ENCODE measurements around the gene LMBRD2. TPM values are rescaled to one million over a fixed set of nuclear protein-coding genes. Genes with fewer than 3 reads are reported as not detected.

Gene LMBRD2
- total and polyA plus RNA-seq, 2 experiments from 2014 or later = 4.4 to 6.2 TPM

DNA sequence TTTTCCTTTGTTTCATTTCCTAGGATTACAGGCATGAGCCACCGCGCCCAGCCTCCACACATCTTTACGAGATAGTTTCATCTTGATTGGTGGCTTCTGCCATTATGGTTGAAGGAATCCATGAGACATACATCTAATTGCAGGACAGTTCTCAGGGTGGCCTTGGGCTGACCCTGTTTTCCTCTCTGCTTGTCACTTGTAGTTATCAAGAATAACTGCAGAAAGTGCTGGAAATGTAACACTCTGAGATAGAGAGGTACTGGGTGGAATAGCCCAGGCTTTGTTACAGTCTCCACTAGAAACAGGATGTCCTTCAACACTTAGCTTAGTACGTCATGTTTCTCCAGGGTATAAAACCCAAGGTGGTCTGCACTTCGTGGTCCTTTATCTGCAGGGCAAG is 95.7 kb downstream of the LMBRD2 start:
- no peaks in the 10 kb centered on the region for H3K9me3 Mint-ChIP-seq
- no peaks in the 10 kb centered on the region; the same call in 2 of the 3 replicates for H3K36me3 Mint-ChIP-seq (ENCODE audit: low read depth)
- Histone ChIP-seq H3K4me1 (ENCODE audit: insufficient read depth) (no peaks in the 10 kb centered on the region), H3K4me3 (no peak overlapping the region), H3K9me2 (ENCODE audit: insufficient read depth) (no peaks in the 10 kb centered on the region), H3F3A (replicated peaks; ENCODE audit: low read depth) (no peaks in the 10 kb centered on the region), H3K79me2 (replicated peaks; ENCODE audit: insufficient read depth) (no peaks in the 10 kb centered on the region), H3K4me2 (no peak overlapping the region), H3K27ac (ENCODE audit: low read depth) (no peak overlapping the region), H3K27me3 (ENCODE audit: insufficient read depth) (no peaks in the 10 kb centered on the region), H3K36me3 (ENCODE audit: insufficient read depth) (no peaks in the 10 kb centered on the region), H4K20me1 (replicated peaks; ENCODE audit: insufficient read depth) (no peaks in the 10 kb centered on the region; the same call in 1 of the 2 replicates), H2AFZ (no peak overlapping the region)
- no peak overlapping the region for H3K4me3 Mint-ChIP-seq
- TF ChIP-seq STAT1 (IDR thresholded peaks at IDR 0.05; ENCODE audit: unreplicated experiment) (no peak), ZNF331 (CRISPR knock-in tag; IDR thresholded peaks at IDR 0.05; ENCODE audit: low read depth) (no peak), EZH2 (IDR thresholded peaks at IDR 0.05; ENCODE audit: low read depth, unreplicated experiment) (no peak), EZH2phosphoT487 (IDR thresholded peaks at IDR 0.05; ENCODE audit: unreplicated experiment) (no peak), JUNB (IDR thresholded peaks at IDR 0.05; ENCODE audit: unreplicated experiment) (no peak)
- TF ChIP-seq, protein P1, sequence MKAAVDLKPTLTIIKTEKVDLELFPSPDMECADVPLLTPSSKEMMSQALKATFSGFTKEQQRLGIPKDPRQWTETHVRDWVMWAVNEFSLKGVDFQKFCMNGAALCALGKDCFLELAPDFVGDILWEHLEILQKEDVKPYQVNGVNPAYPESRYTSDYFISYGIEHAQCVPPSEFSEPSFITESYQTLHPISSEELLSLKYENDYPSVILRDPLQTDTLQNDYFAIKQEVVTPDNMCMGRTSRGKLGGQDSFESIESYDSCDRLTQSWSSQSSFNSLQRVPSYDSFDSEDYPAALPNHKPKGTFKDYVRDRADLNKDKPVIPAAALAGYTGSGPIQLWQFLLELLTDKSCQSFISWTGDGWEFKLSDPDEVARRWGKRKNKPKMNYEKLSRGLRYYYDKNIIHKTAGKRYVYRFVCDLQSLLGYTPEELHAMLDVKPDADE (IDR thresholded peaks at IDR 0.05) = no peak
- H3K27me3 Mint-ChIP-seq (ENCODE audit: insufficient read depth, low read depth, poor library complexity) = no peaks in the 10 kb centered on the region
- DNase-seq (ENCODE audit: low spot score) (no peak), ATAC-seq (no peak)
- no peak overlapping the region for H3K27ac Mint-ChIP-seq
- no peaks in the 10 kb centered on the region for H3K4me1 Mint-ChIP-seq

DNA sequence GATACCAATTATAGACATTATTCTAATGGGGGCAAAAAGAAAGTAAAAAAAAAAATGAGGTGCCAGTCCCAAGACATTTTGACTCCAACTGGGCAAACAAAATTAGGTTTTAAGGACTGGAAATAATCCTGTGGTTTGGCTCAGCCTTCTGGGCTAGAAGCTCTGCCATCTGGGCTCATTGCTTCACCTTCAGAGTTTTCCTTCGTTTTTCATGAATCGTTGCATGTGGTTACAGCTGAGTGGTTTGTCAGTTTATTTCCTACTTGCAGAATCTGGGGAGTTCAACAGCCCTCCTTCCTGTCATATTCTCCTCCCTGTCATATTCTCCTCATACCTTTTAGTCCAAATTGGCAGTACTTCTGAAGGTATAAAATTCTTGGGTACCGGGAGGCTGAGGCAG is 97.0 kb downstream of the LMBRD2 start:
- Mint-ChIP-seq H3K36me3 (ENCODE audit: low read depth) (0 out of 3 replicates have a peak, but pooled peaks cover under 1% of the 10 kb centered on the region), H3K9me3 (no peaks in the 10 kb centered on the region), H3K27me3 (ENCODE audit: insufficient read depth, low read depth, poor library complexity) (no peaks in the 10 kb centered on the region), H3K4me1 (no peaks in the 10 kb centered on the region), H3K27ac (no peak overlapping the region), H3K4me3 (no peak overlapping the region)
- no peak for ATAC-seq
- no peak overlapping the region for H3K4me2 ChIP-seq
- H3K27ac ChIP-seq (ENCODE audit: low read depth) = no peak overlapping the region
- no peaks in the 10 kb centered on the region for H3F3A ChIP-seq (replicated peaks; ENCODE audit: low read depth)
- no peak overlapping the region for H2AFZ ChIP-seq
- no peak for DNase-seq (ENCODE audit: low spot score)
- H4K20me1 ChIP-seq (replicated peaks; ENCODE audit: insufficient read depth) = peaks cover 3% of the 10 kb centered on the region; the same call in 1 of the 2 replicates
- H3K9me2 ChIP-seq (ENCODE audit: insufficient read depth) = no peaks in the 10 kb centered on the region
- H3K27me3 ChIP-seq (ENCODE audit: insufficient read depth) = no peaks in the 10 kb centered on the region
- H3K4me1 ChIP-seq (ENCODE audit: insufficient read depth) = no peaks in the 10 kb centered on the region
- H3K79me2 ChIP-seq (replicated peaks; ENCODE audit: insufficient read depth) = no peaks in the 10 kb centered on the region
- H3K4me3 ChIP-seq = no peak overlapping the region
- no peaks in the 10 kb centered on the region for H3K36me3 ChIP-seq (ENCODE audit: insufficient read depth)
- TF ChIP-seq, protein P1 (IDR thresholded peaks at IDR 0.05) = no peak
- TF ChIP-seq, protein P2, sequence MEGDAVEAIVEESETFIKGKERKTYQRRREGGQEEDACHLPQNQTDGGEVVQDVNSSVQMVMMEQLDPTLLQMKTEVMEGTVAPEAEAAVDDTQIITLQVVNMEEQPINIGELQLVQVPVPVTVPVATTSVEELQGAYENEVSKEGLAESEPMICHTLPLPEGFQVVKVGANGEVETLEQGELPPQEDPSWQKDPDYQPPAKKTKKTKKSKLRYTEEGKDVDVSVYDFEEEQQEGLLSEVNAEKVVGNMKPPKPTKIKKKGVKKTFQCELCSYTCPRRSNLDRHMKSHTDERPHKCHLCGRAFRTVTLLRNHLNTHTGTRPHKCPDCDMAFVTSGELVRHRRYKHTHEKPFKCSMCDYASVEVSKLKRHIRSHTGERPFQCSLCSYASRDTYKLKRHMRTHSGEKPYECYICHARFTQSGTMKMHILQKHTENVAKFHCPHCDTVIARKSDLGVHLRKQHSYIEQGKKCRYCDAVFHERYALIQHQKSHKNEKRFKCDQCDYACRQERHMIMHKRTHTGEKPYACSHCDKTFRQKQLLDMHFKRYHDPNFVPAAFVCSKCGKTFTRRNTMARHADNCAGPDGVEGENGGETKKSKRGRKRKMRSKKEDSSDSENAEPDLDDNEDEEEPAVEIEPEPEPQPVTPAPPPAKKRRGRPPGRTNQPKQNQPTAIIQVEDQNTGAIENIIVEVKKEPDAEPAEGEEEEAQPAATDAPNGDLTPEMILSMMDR (conservative IDR thresholded peaks at IDR 0.05; ENCODE audit: low read depth in 2 of 2) = no peak
- TF ChIP-seq, protein P3, sequence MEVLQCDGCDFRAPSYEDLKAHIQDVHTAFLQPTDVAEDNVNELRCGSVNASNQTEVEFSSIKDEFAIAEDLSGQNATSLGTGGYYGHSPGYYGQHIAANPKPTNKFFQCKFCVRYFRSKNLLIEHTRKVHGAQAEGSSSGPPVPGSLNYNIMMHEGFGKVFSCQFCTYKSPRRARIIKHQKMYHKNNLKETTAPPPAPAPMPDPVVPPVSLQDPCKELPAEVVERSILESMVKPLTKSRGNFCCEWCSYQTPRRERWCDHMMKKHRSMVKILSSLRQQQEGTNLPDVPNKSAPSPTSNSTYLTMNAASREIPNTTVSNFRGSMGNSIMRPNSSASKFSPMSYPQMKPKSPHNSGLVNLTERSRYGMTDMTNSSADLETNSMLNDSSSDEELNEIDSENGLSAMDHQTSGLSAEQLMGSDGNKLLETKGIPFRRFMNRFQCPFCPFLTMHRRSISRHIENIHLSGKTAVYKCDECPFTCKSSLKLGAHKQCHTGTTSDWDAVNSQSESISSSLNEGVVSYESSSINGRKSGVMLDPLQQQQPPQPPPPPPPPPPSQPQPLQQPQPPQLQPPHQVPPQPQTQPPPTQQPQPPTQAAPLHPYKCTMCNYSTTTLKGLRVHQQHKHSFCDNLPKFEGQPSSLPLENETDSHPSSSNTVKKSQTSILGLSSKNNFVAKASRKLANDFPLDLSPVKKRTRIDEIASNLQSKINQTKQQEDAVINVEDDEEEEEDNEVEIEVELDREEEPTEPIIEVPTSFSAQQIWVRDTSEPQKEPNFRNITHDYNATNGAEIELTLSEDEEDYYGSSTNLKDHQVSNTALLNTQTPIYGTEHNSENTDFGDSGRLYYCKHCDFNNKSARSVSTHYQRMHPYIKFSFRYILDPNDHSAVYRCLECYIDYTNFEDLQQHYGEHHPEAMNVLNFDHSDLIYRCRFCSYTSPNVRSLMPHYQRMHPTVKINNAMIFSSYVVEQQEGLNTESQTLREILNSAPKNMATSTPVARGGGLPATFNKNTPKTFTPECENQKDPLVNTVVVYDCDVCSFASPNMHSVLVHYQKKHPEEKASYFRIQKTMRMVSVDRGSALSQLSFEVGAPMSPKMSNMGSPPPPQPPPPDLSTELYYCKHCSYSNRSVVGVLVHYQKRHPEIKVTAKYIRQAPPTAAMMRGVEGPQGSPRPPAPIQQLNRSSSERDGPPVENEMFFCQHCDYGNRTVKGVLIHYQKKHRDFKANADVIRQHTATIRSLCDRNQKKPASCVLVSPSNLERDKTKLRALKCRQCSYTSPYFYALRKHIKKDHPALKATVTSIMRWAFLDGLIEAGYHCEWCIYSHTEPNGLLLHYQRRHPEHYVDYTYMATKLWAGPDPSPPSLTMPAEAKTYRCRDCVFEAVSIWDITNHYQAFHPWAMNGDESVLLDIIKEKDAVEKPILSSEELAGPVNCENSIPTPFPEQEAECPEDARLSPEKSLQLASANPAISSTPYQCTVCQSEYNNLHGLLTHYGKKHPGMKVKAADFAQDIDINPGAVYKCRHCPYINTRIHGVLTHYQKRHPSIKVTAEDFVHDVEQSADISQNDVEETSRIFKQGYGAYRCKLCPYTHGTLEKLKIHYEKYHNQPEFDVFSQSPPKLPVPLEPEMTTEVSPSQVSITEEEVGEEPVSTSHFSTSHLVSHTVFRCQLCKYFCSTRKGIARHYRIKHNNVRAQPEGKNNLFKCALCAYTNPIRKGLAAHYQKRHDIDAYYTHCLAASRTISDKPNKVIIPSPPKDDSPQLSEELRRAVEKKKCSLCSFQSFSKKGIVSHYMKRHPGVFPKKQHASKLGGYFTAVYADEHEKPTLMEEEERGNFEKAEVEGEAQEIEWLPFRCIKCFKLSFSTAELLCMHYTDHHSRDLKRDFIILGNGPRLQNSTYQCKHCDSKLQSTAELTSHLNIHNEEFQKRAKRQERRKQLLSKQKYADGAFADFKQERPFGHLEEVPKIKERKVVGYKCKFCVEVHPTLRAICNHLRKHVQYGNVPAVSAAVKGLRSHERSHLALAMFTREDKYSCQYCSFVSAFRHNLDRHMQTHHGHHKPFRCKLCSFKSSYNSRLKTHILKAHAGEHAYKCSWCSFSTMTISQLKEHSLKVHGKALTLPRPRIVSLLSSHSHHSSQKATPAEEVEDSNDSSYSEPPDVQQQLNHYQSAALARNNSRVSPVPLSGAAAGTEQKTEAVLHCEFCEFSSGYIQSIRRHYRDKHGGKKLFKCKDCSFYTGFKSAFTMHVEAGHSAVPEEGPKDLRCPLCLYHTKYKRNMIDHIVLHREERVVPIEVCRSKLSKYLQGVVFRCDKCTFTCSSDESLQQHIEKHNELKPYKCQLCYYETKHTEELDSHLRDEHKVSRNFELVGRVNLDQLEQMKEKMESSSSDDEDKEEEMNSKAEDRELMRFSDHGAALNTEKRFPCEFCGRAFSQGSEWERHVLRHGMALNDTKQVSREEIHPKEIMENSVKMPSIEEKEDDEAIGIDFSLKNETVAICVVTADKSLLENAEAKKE (CRISPR knock-in tag; IDR thresholded peaks at IDR 0.05) = no peak
- TF ChIP-seq STAT1 (IDR thresholded peaks at IDR 0.05; ENCODE audit: unreplicated experiment) = no peak
- TF ChIP-seq ZNF114 (CRISPR knock-in tag; IDR thresholded peaks at IDR 0.05) = no peak
- no peak for TF ChIP-seq POLR2AphosphoS5 (IDR thresholded peaks at IDR 0.05; ENCODE audit: low read depth)
- TF ChIP-seq NANOG (IDR thresholded peaks at IDR 0.05; ENCODE audit: borderline replicate concordance) = no peak
